ENCODE measurements around the gene TRUB2.

- TF ChIP-seq POLR2A (IDR thresholded peaks at IDR 0.05) = no peak
- TF ChIP-seq CTCF (IDR thresholded peaks at IDR 0.05) = no peak
These were observed 40.5 kb upstream of the TRUB2 start for GRCh38 chr9:128362774-128363173.
